ENCODE results near the gene BCOR. TPM values are rescaled to one million over a fixed set of nuclear protein-coding genes. Genes with fewer than 3 reads are reported as not detected.

BCOR gene
- total RNA-seq, 2 experiments from 2014 or later, result 44.7 to 46.4 TPM

DNA sequence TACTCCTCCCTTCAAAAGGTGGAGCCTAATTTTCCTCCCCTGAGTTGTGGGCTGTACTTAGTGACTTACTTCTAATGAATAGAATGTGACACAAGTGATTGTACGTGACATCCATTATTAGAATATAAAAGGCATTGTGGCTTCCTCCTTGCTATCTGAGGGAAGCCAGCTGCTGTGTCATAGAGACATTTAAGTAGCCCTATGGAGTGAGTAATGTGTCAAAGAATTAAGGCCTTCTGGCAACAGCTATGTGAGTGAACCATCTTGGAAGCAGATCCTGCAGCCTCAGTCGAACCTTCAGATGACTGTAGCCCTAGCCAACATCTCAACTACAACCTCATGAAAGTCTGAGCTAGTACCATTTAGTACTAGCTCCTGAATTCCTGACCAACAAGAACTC is 76.1 kb downstream of the BCOR start:
- Mint-ChIP-seq H3K27me3 (peaks cover 2% of the 10 kb centered on the region), H3K36me3 (no peaks in the 10 kb centered on the region), H3K4me1 (peaks cover 11% of the 10 kb centered on the region), H3K9me3 (no peaks in the 10 kb centered on the region), H3K27ac (no peak overlapping the region), H3K4me3 (no peak overlapping the region)
- DNase-seq, result no peak
- no peak for ATAC-seq (ENCODE audit: low read depth)
- POLR2A ChIA-PET, result interaction anchor here (1.9 kb wide), 1 partner anchor 76 kb away, joined by 6 read pairs; the partner anchor contains the start of gene BCOR

DNA sequence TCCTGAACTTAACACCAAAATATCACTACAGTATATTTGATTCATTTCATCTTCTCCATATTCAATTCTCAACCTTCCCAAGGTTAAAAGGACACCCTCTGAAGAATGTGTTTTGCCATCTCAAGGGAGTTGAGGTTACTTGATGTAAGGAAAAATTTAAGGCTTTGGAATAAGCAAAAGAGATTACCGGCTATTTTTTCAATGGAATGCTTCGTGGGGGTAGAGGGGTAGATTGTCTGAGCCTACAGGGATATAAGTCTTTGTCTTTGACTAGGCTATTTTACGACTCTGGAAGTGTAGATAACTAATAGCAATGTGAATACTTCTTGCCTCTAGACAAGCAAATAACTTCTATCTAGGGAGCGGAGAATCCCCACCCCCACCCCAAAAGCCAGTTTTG is 78.2 kb downstream of the BCOR start:
- no peak for DNase-seq
- H3K4me1 Mint-ChIP-seq, result peaks cover 9% of the 10 kb centered on the region
- H3K27me3 Mint-ChIP-seq, result no peaks in the 10 kb centered on the region
- no peaks in the 10 kb centered on the region for H3K9me3 Mint-ChIP-seq
- POLR2A ChIA-PET, result no interaction called here
- H3K36me3 Mint-ChIP-seq, result no peaks in the 10 kb centered on the region
- no peak overlapping the region for H3K4me3 Mint-ChIP-seq
- no peak for ATAC-seq (ENCODE audit: low read depth)
- H3K27ac Mint-ChIP-seq, result no peak overlapping the region

DNA sequence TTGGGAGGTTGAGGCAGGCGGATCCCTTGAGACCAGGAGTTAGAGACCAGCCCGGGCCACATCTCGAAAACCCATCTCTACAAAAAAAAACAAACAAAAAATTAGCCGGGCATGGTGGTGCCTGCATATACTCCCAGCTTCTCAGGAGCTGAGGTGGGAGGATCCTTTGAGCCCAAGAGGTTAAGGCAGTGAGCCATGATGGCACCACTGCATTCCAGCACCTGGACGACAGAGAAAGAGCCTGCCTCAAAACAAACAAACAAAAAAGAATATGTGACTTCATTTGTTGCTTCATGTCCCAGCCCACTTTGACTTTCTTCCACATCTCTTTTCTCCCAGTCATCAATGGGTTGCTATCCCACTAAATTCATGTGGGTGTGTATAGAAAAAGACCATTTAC is 79.7 kb downstream of the BCOR start:
- POLR2A ChIA-PET, result no interaction called here
- no peak overlapping the region for H3K4me3 Mint-ChIP-seq
- H3K27me3 Mint-ChIP-seq, result no peaks in the 10 kb centered on the region

DNA sequence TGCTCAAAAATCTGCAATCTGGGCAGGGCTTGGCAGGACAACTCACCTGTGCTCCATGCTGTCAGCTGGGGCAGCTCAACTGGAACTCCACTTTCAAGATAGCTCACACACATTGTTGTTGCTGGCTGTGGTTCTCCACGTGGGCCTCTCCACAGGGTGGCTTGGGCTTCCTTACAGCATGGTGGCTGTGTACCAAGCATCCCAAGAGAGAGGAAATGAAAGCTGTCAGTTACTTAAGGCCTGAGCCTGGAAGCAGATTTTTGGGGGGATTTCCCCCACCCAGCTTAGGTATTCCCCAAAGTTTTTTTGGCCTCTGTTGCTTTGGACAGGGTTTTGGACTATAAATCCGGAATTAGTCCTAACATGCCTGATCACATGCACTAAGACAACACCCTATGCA is 81.0 kb downstream of the BCOR start:
- DNase-seq, result no peak
- no peaks in the 10 kb centered on the region for H3K9me3 Mint-ChIP-seq

More for the DNA sequence above, 79.7 kb downstream of the BCOR start:
- no peak for ATAC-seq (ENCODE audit: low read depth)
- H3K27ac Mint-ChIP-seq, result no peak overlapping the region
- no peak for DNase-seq
- no peaks in the 10 kb centered on the region for H3K36me3 Mint-ChIP-seq
- H3K4me1 Mint-ChIP-seq, result peaks cover 9% of the 10 kb centered on the region
- no peaks in the 10 kb centered on the region for H3K9me3 Mint-ChIP-seq

DNA sequence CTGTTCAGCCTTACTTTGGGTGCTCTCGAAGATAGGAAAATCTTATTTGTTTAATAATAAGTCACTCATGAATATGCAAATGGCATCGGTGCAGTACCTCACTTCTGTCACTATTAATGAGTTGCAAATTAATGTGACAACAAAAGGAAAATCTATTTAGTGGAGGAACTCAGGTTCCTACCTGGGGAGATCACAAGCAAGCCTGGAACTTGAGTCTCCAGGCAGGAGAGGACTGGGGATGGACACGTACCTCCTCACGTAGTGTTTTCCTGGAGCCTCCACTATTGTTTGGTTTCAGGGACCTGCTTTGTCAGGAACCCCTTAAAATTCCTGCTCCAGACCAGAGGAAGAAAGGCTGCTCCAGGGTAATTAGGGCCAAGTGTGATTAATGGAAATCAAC is 82.1 kb downstream of the BCOR start:
- Mint-ChIP-seq H3K4me1 (peaks cover 9% of the 10 kb centered on the region), H3K27ac (no peak overlapping the region), H3K9me3 (no peaks in the 10 kb centered on the region), H3K36me3 (no peaks in the 10 kb centered on the region), H3K4me3 (no peak overlapping the region), H3K27me3 (peaks cover 9% of the 10 kb centered on the region)
- ATAC-seq (ENCODE audit: low read depth) (no peak), DNase-seq (no peak)
- POLR2A ChIA-PET, result no interaction called here

More for the DNA sequence above, 81.0 kb downstream of the BCOR start:
- POLR2A ChIA-PET, result interaction anchor here (0.7 kb wide), 1 partner anchor 527 kb away, joined by 7 read pairs; no protein-coding TSS in a partner anchor
- no peak overlapping the region for H3K27ac Mint-ChIP-seq
- H3K4me1 Mint-ChIP-seq, result peaks cover 8% of the 10 kb centered on the region
- H3K4me3 Mint-ChIP-seq, result no peak overlapping the region
- no peaks in the 10 kb centered on the region for H3K36me3 Mint-ChIP-seq
- peaks cover 4% of the 10 kb centered on the region for H3K27me3 Mint-ChIP-seq
- ATAC-seq (ENCODE audit: low read depth), result no peak

DNA sequence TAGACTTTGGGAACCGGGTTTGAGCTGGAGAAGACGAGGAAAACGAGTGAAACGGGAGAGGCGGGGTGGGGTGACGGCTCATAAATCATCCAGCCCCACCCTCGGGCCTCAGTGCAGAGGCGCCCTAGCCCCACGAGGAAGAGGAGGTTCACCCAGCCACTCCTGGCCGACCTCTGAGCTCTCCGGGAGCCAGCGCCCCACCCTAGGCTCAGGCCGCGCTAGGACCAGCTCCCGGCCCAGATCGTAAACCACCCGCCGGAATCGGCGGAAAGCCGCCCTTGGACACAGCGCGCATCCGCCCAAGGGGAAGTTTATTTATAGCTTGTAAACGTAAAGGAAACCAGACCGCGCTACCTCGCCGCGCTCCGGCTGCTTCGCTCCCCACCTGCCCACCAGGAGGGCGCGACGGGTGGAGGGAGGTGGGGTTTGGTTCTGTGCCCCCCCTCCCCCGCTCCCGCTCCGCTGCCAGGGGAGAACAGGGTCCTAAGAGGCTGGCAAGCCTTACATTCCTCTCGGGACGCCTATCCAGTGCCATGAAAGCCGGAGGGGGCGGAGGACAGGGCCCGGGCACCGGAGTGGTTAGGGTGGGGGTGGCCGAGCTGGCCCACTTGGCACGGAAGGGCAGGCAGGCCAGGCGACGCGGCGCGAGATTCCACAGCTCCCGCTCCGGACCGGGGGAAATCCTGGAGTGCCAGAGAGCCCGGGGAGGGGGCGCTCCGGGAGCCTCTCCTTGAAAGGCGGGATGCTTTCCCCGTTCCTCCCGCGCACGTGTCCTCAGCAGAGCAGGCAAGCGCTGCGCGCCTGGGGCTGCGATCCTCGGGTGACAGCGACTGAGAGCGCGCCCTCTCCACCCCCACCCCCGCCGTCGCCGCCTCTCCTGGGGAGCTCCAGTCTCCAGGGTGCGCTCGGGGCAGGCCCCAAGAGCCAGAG is 84.2 kb downstream of the BCOR start:
- POLR2A ChIA-PET, result interaction anchor here (0.6 to 2.6 kb wide), 17 partner anchors 12 to 416 kb away, joined by 3 to 27 read pairs (median 4); partner anchors contain the start of gene BCOR
- H3K9me3 Mint-ChIP-seq, result no peaks in the 10 kb centered on the region
- H3K36me3 Mint-ChIP-seq, result no peaks in the 10 kb centered on the region
- ATAC-seq (ENCODE audit: low read depth) (peak; percentile 46), DNase-seq (peak; percentile 62)
- H3K27me3 Mint-ChIP-seq, result peaks cover 11% of the 10 kb centered on the region
- H3K27ac Mint-ChIP-seq, result peak overlapping the region; percentile 80
- H3K4me1 Mint-ChIP-seq, result peaks cover 22% of the 10 kb centered on the region
- peak overlapping the region; percentile 75 for H3K4me3 Mint-ChIP-seq

DNA sequence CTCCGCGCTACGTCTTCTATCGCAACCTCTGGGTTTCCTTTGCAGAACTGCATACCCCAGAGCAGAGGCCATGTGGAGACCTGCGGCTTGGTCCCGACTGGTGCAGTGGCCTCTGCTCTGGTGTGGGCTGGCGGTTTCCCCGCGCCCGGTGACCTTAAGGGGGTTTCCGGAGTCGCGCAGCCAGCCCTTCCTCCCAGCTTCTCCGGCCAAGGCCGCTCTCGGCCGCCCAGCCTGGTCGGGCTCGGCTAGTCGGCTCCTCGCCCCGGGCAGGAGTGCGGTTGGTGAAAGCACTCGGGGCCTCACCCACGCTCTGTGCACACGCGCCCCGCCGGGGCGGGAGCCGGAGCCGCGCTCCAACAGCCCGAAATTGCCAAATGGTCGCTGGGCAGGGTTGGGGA is 84.9 kb downstream of the BCOR start:
- no peaks in the 10 kb centered on the region for H3K9me3 Mint-ChIP-seq
- peak overlapping the region; percentile 75 for H3K4me3 Mint-ChIP-seq
- H3K4me1 Mint-ChIP-seq, result peaks cover 22% of the 10 kb centered on the region
- no peaks in the 10 kb centered on the region for H3K36me3 Mint-ChIP-seq
- POLR2A ChIA-PET, result interaction anchor here (0.7 to 2.6 kb wide), 10 partner anchors 36 to 254 kb away, joined by 3 to 27 read pairs (median 4); partner anchors contain the start of gene BCOR
- peaks cover 15% of the 10 kb centered on the region for H3K27me3 Mint-ChIP-seq
- ATAC-seq (ENCODE audit: low read depth) (peak; percentile 16), DNase-seq (peak; percentile 56)
- H3K27ac Mint-ChIP-seq, result peak overlapping the region; percentile 67

DNA sequence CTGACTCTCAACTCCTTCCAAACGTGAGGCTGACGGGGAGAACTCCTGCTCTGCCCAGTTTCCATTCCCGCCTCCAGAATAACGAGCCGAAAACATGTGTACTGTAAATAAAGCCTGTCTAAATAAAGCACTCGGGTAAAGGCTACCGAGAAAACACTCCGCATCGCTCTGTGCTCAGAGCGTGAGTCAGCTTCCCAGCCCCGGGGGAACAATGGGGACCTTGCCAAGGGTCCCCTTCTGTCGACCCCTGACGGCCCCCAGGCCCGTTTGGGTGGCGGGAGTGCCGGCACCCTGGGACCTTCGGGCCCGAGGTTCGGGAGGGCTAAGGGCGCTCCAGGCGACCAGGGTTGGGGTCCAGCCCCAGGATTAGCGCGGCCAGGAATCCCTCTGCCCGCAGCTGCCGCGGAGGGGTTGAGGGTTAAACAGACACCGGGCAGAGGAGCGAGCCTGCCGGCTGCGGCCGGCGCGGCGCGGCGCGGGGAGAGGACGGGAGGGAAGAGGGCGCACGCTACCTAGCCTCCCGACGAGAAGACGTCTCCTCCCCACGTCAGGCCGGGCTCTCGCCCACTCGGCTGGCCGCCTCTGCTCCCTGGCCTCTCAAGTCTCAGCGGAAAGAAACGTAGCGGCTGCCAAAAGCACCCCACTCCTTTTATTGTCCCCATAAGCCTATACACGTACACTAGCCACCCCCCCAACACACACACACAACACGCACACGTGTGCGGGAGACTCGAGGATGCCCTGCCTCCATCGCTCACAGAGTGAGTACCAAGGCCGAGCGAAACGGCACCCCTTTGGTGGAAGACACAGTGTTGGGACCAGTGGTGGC is 85.5 kb downstream of the BCOR start:
- no peaks in the 10 kb centered on the region for H3K36me3 Mint-ChIP-seq
- H3K9me3 Mint-ChIP-seq, result no peaks in the 10 kb centered on the region
- H3K27me3 Mint-ChIP-seq, result peaks cover 20% of the 10 kb centered on the region
- no peak for DNase-seq
- peak overlapping the region; percentile 75 for H3K4me3 Mint-ChIP-seq
- peaks cover 22% of the 10 kb centered on the region for H3K4me1 Mint-ChIP-seq
- POLR2A ChIA-PET, result interaction anchor here (0.9 to 2.6 kb wide), 5 partner anchors 49 to 159 kb away, joined by 3 to 16 read pairs (median 10); no protein-coding TSS in a partner anchor
- ATAC-seq (ENCODE audit: low read depth), result no peak
- H3K27ac Mint-ChIP-seq, result no peak overlapping the region

DNA sequence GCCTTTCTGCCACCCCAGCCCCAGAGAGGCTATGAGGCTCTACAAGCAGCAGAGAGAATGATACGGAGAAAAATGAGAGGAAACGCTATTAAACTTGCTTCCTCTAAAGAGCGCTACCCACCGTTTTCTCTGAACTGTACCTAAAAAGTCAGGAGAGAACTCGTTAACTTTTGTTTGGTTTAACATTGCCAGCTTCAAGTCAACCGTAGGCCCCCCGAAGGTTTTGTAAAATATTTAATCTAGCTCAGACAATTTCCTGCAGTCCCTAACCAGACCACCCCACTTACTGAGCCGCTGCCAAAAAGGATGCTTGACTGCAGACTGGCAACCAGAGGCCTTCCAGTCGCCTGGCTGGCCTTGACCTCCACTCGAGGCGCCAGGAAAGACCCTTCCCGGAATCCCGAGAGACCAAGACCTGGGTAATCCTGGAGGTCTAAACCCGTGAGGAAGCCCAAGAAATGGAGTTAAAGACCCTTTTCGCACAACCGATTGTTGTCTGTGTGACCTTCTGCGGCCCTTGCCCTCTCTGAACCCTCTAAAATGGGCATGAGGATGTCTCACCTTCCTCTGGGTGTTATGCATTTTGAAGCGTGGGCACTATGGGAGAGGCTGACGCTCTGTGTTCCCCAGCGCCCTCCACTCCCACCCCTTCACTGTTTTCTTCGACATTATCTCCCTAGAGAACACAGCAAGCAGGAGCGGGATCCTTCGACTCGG is 86.3 kb downstream of the BCOR start:
- peaks cover 25% of the 10 kb centered on the region for H3K4me1 Mint-ChIP-seq
- H3K9me3 Mint-ChIP-seq, result no peaks in the 10 kb centered on the region
- POLR2A ChIA-PET, result interaction anchor here (0.8 to 2.0 kb wide), 4 partner anchors 54 to 160 kb away, joined by 3 to 5 read pairs (median 4); no protein-coding TSS in a partner anchor
- DNase-seq (no peak), ATAC-seq (ENCODE audit: low read depth) (no peak)
- H3K27ac Mint-ChIP-seq, result no peak overlapping the region
- peaks cover 28% of the 10 kb centered on the region for H3K27me3 Mint-ChIP-seq
- no peak overlapping the region for H3K4me3 Mint-ChIP-seq
- no peaks in the 10 kb centered on the region for H3K36me3 Mint-ChIP-seq

DNA sequence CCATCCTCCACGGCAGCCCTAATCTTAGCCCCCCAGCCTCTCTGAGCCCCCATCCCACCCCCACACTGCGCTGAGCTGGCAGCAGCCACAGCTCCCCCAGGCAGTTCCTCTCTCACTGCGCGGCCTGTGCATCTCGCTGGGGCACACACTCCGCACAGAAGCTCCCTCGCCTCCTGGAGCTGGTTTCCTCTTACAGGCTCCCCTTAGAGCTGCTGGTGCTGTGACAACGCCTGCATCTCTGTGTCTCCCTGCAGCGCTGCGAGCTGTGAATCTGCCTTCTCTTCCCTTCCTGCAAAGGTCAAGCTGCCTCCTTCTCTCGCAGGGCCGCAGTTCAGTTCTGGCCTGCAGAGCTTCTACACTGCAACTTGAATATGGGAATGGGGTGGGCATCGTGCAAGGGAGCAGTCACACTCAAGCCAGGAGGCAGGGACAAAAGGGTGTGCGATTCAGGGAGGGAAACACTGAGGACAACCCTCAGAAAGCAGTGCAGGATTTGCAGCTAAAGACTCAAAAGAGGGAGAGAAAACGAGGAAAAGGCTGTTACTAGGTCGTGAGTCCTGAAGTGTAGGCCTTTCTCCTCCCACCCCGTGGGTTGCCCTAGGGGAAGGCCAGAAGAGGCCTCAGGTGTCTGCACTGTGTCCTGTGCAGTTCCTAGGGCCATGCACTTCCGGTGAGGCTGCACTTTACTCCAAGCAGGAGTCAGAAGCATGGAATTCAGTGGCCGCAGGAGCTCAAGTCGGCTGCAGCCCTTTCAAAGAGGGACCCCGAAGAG is 87.0 kb downstream of the BCOR start:
- DNase-seq, result peak; percentile 30
- no peak for ATAC-seq (ENCODE audit: low read depth)

DNA sequence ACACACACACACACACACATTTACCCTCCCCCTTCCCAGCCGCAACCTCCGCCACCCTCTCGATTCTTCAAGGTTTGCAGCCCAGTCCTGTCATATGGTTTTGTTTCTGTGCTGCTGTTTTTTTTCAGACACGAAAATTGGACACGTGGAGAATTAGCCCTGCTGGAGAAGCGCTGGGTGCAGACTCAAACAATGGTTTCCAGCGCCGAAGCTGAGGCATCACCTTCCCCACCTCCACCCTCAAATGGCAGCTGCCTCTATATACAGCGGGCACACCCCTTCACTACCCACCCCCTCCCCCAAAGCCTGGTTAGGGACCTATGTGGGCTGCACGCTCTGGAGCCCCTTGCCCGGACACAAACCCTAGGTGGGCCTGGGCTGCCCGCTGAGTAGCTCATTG is 87.9 kb downstream of the BCOR start:
- H3K27ac Mint-ChIP-seq, result peak overlapping the region; percentile 30
- DNase-seq (no peak), ATAC-seq (ENCODE audit: low read depth) (no peak)
- H3K9me3 Mint-ChIP-seq, result no peaks in the 10 kb centered on the region
- POLR2A ChIA-PET, result interaction anchor here (0.8 to 1.2 kb wide), 2 partner anchors 12 to 90 kb away, joined by 3 to 4 read pairs; no protein-coding TSS in a partner anchor
- peaks cover 34% of the 10 kb centered on the region for H3K27me3 Mint-ChIP-seq
- H3K4me3 Mint-ChIP-seq, result peak overlapping the region; percentile 61
- peaks cover 26% of the 10 kb centered on the region for H3K4me1 Mint-ChIP-seq
- H3K36me3 Mint-ChIP-seq, result no peaks in the 10 kb centered on the region

More for the DNA sequence above, 87.0 kb downstream of the BCOR start:
- Mint-ChIP-seq H3K27me3 (peaks cover 31% of the 10 kb centered on the region), H3K36me3 (no peaks in the 10 kb centered on the region), H3K27ac (no peak overlapping the region), H3K4me3 (peak overlapping the region; percentile 51), H3K4me1 (peaks cover 25% of the 10 kb centered on the region), H3K9me3 (no peaks in the 10 kb centered on the region)
- POLR2A ChIA-PET, result interaction anchor here (0.8 to 2.0 kb wide), 5 partner anchors 11 to 156 kb away, joined by 3 to 5 read pairs (median 4); no protein-coding TSS in a partner anchor

DNA sequence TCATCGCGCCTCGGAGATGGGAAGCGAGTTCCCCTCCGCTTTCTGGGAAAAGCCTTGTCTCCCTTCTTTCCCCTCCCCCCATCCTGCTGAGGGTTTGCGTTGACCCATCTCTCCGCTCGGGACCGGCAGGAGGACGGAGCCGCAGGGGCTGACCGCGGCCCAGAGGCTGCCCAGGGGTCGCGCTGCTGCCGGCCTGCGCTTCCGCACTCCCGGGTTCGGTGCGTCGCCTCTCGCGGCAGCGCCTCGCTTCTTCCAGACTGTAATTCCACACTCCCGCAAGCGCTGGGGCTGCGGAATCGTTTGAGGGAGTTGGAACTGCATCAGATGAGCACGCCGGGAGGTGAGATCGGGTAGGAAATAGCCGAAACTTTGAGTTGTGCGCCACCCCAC is 88.3 kb downstream of the BCOR start:
- POLR2A ChIA-PET, result interaction anchor here (1.1 to 1.3 kb wide), 2 partner anchors 79 to 87 kb away, joined by 3 to 4 read pairs; no protein-coding TSS in a partner anchor
- H3K9me3 Mint-ChIP-seq, result no peaks in the 10 kb centered on the region
- peaks cover 26% of the 10 kb centered on the region for H3K4me1 Mint-ChIP-seq
- peaks cover 36% of the 10 kb centered on the region for H3K27me3 Mint-ChIP-seq
- H3K27ac Mint-ChIP-seq, result peak overlapping the region; percentile 30
- H3K4me3 Mint-ChIP-seq, result peak overlapping the region; percentile 40
- no peaks in the 10 kb centered on the region for H3K36me3 Mint-ChIP-seq
- DNase-seq (peak; percentile 33), ATAC-seq (ENCODE audit: low read depth) (no peak)

Data from activated naive CD8-positive, alpha-beta T cell treated with anti-CD3 and anti-CD28 coated beads, Interleukin-2, amount 10 ng/mL, durations not matched to agents 7 days and 5 days (primary cell).